GM19099 (cell line): Measurements from ENCODE around the gene RAI1.

Source experiments
- POLR2A ChIP-seq: IDR thresholded peaks from 3 replicates; pipeline ENCODE4 v1.6.1; 2011; ENCODE audit warnings: low read depth; ENCODE audit not compliant: insufficient read length; ENCODE audit errors: extremely low read depth

Gene RAI1

DNA sequence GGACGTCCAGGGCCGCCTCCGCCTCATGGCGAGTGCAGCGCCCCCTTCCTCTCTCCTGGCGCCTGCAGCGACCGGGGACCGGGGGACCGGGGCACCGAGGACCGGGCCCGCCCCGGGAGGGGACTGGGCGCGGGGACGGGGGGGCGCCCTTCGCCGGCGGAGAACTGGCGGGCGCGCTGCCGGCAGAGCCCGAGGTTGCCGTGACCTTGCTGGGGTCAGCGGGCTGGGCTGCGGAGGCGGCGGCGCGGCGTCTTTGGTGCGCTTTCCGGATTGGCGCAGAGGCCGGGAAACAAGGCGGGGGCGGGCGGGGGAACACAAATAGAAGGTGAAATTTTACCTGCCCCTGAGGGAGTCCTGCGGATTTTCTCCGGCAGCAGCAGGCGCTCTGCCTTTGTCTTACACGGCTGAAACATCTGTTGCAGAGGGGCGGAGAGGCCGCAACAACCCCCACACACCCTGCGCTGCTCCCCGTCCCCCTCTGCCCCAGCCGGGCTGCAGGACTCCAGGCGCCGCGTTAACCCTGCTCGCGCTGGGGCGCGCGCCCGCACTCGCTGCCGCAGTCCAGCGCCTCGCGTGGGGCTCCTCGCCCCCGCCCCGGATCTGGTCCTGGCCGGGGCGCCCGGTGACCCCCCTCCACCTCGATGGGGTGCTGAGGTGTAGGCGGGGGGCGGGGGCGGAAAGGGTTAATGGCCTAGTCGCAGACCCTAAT is 102.0 kb downstream of the RAI1 start:
- peak; percentile 41 for TF ChIP-seq POLR2A

DNA sequence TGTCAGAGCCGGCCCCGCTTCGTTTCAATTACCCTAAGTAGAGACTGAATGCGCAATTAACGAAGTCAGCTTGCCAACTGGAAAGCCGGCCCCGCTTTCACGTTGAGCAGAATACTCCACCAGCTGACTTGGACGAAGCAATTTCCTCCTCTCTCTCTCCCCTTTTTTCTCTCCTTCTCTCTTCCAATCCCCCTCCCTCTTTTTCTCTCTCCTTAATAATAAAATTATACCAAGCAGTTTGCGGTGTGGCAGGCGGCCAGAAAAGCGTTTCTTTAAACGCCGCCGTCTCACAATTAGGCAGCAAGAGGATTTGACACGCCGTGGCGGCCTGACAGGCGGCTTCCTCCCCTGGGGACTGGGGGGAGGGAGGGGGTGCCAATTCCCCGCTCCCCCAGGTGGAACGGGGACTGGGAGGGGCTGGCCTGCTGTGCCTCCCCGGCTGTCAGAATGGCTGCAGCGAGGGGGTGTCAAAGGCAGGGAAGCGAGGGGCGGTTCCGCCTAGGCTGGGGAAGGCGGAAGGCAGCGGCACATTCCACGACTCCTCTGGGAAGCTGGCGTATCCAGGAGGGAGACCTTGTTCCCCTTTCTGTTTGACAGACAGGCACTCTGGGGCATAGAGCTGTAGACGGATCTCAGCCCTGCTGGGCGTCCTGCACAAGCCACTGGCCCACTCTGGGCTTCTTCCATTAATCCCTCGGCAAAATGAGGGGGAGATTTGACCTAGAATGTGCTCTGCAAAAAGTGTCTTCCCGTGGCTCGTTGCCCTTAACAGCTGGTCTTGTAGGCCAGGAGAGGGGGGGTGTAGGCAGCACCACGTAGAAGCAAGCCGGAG is 102.8 kb downstream of the RAI1 start:
- no peak for TF ChIP-seq POLR2A

DNA sequence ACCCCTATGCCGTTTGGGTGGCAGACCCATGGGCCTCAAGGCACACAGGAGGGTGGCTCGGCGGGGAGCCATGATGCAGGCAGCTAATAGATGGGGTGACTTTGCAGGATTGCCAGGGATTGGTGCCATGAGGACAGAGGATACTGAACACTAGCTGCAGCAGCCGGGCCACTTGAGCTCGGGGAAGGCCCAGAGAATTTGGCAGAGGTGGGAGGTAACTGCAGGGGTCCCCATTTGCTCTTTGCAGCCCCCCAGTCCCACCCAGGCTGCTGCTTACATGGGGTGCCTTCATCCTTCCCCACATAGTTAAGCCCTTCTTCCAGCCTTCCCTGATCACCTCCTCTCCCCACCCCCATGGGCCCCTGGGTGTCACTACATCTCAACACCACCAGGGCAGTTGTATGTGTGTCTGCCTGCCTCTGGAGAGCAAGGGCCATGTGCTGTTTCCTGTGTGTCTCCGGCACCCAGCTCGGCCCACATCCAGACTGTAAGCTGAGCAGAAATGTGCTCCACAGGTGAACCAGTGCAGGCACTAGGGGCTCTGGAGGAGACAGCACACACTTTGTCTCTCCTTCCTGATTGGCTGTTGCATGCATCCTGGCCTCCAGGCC is 103.5 kb downstream of the RAI1 start:
- TF ChIP-seq POLR2A: no peak

DNA sequence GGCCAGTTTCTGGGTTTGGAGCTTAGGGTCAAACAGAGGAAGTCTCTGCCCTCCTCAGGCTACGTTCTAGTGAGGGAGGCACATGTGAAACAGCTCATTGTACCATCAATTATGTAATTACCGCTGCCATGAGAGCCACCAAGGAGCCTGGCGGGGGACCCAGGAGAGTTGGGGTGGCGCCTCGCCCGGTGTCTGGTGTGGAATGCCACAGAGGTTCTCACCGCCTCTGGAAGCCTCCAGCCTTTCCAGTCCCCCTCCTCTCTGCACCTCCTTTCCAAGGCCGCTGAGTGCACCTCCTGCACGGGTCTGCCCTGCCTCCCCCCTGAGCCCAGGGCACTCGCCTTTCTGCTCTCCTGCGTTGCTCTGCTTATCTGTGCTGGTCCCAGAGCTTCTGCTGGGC is 104.1 kb downstream of the RAI1 start:
- no peak for TF ChIP-seq POLR2A

DNA sequence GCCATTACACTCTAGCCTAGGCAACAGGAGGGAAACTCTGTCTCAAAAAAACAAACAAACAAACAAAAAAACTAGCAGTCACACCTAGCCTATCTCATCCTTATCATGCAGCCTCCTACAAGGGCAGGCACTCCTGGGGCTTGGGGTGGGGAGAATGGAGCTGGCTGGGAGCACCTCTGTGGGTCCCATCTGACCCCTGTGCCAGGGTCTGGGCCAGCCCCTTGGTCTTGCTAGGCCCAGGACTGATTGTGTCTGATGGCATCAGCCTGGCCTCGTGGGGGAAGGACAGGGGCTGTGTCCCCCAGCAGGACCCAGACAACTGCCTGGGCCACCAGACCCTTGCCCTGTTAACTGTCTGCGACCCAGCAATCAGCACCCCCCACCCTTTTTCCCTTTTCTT is 105.7 kb downstream of the RAI1 start:
- no peak for TF ChIP-seq POLR2A

DNA sequence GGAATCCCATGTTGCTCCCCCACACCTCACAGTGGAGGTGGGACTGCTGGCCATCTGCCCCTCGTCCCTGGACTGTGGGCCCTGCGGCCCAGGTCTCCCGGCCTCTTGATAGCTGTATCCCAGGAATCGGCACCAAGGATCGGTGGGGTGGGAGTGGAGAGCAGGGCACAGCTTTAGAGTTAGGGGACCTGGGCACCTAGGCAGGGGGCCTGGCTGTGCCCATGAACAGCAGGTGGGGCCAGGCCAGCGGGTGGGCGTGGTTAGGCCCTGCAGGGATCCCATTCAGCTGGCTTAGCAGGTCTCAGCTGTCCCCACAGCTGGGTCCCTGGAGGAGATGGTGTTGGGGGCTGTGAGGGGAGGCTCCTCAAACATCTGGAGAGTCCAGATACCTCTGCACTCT is 106.3 kb downstream of the RAI1 start:
- no peak for TF ChIP-seq POLR2A

DNA sequence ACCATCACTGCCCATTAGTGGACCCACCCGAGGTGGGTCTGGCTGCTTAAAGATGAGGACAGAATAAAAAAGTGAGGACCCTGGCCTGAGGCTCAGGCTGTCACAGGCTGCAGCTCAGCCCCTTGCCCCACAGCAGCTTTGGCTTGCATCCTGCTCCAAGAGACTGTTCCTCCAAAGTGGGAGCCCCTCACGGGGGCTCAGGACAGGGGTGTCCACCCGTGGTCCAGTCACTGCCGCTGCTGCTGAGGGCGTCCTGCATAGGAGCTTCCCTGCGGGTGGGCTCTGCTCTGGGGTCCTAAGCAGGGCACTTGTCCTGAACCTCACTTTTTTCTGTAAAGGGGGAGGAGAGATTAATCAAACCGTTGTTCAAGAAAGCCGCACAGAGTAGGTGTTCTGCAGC is 107.7 kb downstream of the RAI1 start:
- TF ChIP-seq POLR2A: no peak

DNA sequence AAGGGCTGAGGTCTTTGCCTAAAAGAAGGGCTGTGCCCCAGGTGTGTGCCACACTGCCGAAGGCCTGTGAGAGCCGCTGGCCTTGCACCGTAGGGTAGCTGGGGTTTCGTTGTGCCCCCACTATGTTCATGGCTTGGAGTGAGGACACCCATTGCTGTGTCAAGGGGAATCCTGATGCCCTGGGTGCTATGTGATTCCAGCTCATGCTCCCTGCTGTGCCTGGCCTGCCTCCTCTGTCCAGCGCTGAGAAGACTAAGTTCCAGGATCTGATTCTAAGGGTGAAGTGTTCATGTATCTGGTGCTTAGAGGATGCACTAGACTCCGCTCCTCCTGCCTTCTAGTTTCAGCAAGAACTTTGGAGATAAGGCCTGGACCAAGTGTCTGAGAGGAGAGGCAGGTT is 108.2 kb downstream of the RAI1 start:
- no peak for TF ChIP-seq POLR2A

DNA sequence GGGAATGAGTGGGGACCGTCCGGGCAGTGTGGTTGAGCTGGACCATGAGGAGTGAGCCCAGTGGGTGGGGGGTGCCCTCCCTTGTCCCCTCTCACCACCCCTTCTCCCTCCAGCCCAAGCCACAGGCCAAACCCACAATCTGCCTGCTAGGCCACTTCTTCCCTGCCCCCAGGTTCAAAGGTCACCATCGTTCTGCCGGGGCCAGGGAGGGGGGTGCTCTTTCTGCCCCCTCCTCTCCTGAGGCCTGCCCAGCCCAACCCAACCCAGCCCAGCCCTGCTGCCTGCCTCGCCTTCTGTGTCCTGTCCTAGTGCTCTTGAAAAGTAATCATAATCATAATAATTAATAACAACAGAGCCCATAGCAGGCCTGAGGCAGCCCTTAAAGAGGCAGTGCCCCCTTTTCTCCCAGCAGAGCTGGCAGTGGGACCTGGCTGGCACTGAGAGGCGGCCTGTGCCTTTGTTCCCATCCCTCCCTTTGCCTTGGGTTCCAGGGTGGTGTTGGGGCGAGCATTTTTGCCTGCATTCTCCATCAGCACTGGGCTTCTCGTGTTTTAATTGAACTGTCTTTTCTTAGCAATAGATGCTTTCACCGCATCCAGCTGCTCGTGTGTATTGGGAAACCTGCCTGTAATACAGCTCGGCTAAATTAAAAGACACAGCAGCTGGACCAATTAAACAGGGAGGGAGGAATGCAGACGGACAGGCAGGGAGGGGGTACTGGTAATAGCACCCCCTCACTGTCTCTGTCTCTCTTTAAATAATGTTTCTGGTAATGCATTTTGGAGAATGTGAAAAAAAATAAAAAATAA is 108.8 kb downstream of the RAI1 start:
- TF ChIP-seq POLR2A: no peak

DNA sequence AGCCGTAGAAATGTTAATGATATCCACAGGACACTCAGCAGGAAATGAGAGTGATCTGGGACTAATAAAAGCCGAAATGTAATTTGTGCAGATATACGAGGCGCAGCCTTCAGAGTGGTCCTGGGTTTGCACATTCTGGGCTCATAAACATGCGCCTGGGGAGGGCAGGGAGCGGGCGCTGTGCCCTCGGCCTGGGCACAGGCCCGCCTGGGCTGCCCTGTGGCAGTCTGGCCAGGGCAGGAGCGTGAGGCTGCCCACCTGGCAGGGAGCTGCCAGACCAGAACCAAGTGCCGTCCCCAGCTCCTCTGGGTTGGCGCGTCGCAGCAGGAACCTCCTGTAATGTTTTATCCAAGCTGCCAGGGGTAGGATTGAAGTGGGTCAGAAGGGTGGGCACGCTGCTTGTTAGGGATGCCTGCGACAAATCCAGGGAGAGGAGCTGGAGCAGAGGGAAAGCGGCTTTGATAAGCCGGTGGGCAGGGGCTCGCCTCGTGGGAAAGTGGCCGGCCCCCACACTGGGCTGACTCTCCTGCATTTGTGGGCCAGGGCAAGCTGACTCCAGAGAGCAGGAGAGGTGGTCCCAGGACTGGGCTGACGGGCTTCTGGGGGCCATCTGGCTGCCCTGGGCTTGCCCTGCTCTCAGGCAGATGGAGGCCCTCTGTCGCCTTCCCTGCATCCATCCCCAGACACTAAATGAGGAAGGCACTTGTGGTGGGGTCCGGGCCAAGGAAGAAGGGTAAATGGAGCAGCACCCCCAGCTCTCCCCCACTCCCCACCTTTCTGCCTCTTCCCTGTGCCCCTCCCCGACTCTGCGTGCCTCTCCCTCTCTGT is 109.6 kb downstream of the RAI1 start:
- TF ChIP-seq POLR2A: no peak

DNA sequence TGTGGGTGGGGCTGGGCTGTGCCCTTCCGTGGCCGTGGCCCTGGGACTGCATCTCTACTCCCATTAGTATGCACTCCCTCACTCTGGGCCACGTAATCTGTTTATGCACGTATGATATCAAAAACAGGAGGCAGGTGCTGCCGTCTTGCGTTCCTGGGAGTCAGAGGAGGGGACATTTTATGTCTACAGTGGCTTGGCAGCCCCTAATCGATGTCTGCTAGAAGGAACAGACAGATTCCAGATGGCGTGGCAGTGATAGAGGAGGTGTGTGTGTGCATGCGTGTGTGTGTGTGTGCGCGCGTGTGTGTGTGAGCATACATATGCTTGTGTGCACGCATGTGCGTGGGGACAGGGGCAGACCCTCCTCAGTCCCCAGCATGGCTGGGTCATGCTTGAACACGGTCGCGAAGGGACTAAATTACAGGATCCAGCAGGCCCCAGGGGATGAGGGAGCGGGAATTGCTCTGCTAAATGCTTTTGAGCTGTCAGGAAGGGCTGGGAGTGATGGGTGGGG is 110.8 kb downstream of the RAI1 start:
- TF ChIP-seq POLR2A: no peak

DNA sequence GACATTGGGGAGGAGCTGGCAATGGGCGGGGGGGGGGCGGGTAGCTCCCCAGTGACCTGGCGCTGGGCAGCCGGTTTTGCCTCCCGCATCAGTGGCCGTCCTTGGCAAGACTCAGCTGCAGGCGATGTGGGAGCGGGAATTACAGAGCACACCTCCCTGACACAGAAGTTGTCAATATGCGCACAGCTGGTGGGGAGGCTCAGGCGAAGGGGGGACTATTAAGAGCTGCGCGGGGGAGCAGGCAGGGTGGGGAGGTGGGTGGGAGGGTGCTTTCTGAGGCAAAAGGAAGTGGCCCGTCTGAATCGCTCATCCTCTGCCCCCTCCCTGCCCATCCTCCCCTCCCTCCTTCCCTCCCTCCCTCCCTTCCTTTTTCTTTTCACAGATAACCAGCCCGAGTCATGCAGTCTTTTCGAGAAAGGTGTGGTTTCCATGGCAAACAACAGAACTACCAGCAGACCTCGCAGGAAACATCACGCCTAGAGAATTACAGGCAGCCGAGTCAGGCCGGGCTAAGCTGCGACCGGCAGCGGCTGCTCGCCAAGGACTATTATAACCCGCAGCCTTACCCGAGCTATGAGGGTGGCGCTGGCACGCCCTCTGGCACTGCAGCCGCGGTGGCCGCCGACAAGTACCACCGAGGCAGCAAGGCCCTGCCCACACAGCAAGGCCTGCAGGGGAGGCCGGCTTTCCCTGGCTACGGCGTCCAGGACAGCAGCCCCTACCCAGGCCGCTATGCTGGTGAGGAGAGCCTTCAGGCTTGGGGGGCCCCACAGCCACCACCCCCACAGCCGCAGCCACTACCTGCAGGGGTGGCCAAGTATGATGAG is 111.5 kb downstream of the RAI1 start:
- TF ChIP-seq POLR2A: no peak
